ENCODE results near the gene VLDLR. TPM values are rescaled to one million over a fixed set of nuclear protein-coding genes. Genes with fewer than 3 reads are reported as not detected.

Gene VLDLR
- total and polyA plus RNA-seq, 2 of the 8 experiments (the other 6 are each of a cell fraction or from before 2014, with no cell fraction given), result 24.2 to 49.1 TPM

- no peak overlapping the region for H2BK20ac ChIP-seq (ENCODE audit: low read length)
- H3K9ac ChIP-seq (replicated peaks in 1 of 4; ENCODE audit: extremely low read depth in 1 of 4, low read depth in 3 of 4, low read length in 3 of 4), result no peak overlapping the region
- no peaks in the 10 kb centered on the region; the same call in 1 of the 2 replicates for H3K23me2 ChIP-seq (ENCODE audit: low read depth, low read length)
- no peaks in the 10 kb centered on the region for H3K79me2 ChIP-seq (ENCODE audit: control insufficient read depth in 1 of 2, insufficient read depth in 2 of 2, low read length in 2 of 2)
- H2AK5ac ChIP-seq (ENCODE audit: low read depth, low read length), result no peak overlapping the region
- H3K4ac ChIP-seq (replicated peaks; ENCODE audit: insufficient read length, low read depth, low read length), result no peak overlapping the region
- ChIA-PET CTCF (ENCODE audit: partially characterized antibody) (interaction anchor here (0.6 kb wide), 1 partner anchor 534 kb away, joined by 3 read pairs; no protein-coding TSS in a partner anchor), POLR2A (ENCODE audit: partially characterized antibody) (no interaction called here)
- H2BK5ac ChIP-seq (ENCODE audit: low read depth, low read length), result no peak overlapping the region
- no peak overlapping the region for H2BK12ac ChIP-seq (ENCODE audit: low read depth, low read length)
- H4K91ac ChIP-seq (replicated peaks; ENCODE audit: insufficient read length, low read length), result no peak overlapping the region
- H3K4me1 ChIP-seq (replicated peaks in 1 of 4; ENCODE audit: control insufficient read depth in 3 of 4, insufficient read depth in 4 of 4, low read length in 3 of 4), result no peaks in the 10 kb centered on the region; a peak in 2 of 7 replicates
- no peaks in the 10 kb centered on the region for H3K79me1 ChIP-seq (ENCODE audit: low read depth, low read length)
- H3K18ac ChIP-seq (ENCODE audit: extremely low read depth, low read length), result no peak overlapping the region
- FAIRE-seq, result no peak
- DNase-seq (ENCODE audit: low read depth in 1 of 2, low spot score in 2 of 2), result no peak
- no peaks in the 10 kb centered on the region for H3K27me3 ChIP-seq (replicated peaks in 1 of 4; ENCODE audit: control insufficient read depth in 3 of 4, extremely low read depth in 1 of 4, insufficient read depth in 3 of 4, low read length in 3 of 4)
- H4K20me1 ChIP-seq (replicated peaks in 1 of 2; ENCODE audit: control insufficient read depth in 1 of 2, insufficient read depth in 2 of 2, low read length in 2 of 2), result no peaks in the 10 kb centered on the region
- H3K9me3 ChIP-seq (ENCODE audit: insufficient read depth in 2 of 2, low read depth in 1 of 2, low read length in 1 of 2), result no peaks in the 10 kb centered on the region
- H3K14ac ChIP-seq (ENCODE audit: insufficient read length), result no peak overlapping the region
- no peak overlapping the region for H3K23ac ChIP-seq (ENCODE audit: insufficient read length)
- H3K4me3 ChIP-seq (ENCODE audit: extremely low read depth in 1 of 4, insufficient read depth in 2 of 4, low read depth in 3 of 4, low read length in 4 of 4), result no peak overlapping the region
- no peaks in the 10 kb centered on the region for H3K36me3 ChIP-seq (ENCODE audit: control insufficient read depth in 2 of 4, insufficient read depth in 4 of 4, low read length in 3 of 4)
- H2BK15ac ChIP-seq (ENCODE audit: low read length), result no peak overlapping the region
- H4K5ac ChIP-seq (ENCODE audit: insufficient read length, low read depth, low read length), result no peak overlapping the region
- no peak overlapping the region for H4K8ac ChIP-seq (ENCODE audit: extremely low read depth, insufficient read depth, low read length)
- WGBS, 2 experiments (ENCODE audit: extremely low coverage in 1 of 2, insufficient coverage in 1 of 2, insufficient read length in 1 of 2, insufficient replicate concordance in 2 of 2, low coverage in 1 of 2, low lambda C conversion rate in 2 of 2, missing lambda C conversion rate in 1 of 2), result 96% methylated on average over 1 of the region's 1 CpG; no CpG with 5 or more reads in 1 of the 2 experiments
- no peak overlapping the region for H3K27ac ChIP-seq (ENCODE audit: low read depth, low read length)
- H3K4me2 ChIP-seq (ENCODE audit: insufficient read depth in 1 of 2, low read depth in 2 of 2, low read length in 2 of 2), result no peak overlapping the region
- no peak overlapping the region for H3K56ac ChIP-seq (replicated peaks; ENCODE audit: insufficient read length, low read depth, low read length)
- no peak overlapping the region for H2AFZ ChIP-seq (ENCODE audit: low read length)
- H2BK120ac ChIP-seq (replicated peaks; ENCODE audit: low read depth, low read length), result no peak overlapping the region
- TF ChIP-seq SIX5 (IDR thresholded peaks at IDR 0.05; ENCODE audit: low read depth, low read length) (no peak), CHD1 (IDR thresholded peaks at IDR 0.05; ENCODE audit: low read depth, low read length) (no peak), TAF1 (IDR thresholded peaks at IDR 0.05; ENCODE audit: low read depth, low read length) (no peak), FOSL1 (IDR thresholded peaks at IDR 0.05; ENCODE audit: insufficient read depth, low read depth, low read length) (no peak)
These were observed 69.6 kb downstream of the VLDLR start for GRCh38 chr9:2691212-2691611.
